Measurements from ENCODE around the gene FAM193B.
A peak's percentile ranks its signal among the peaks of the same experiment; 100 is the strongest.

The FAM193B gene

GRCh38 chr5:177474846-177475562, 79.4 kb downstream of the FAM193B start:
- CTCF ChIA-PET: interaction anchor here (1.7 to 7.1 kb wide), 3 partner anchors 19 to 165 kb away, joined by 6 to 59 read pairs (median 18); no protein-coding TSS in a partner anchor
- no peak for DNase-seq (ENCODE audit: extremely low spot score)
- TF ChIP-seq CTCF (IDR thresholded peaks at IDR 0.05; ENCODE audit: control extremely low read depth, extremely low read depth, low read depth, missing control alignments): no peak
- POLR2A ChIA-PET: interaction anchor here (1.0 kb wide), 1 partner anchor 15 kb away, joined by 3 read pairs; no protein-coding TSS in a partner anchor

GRCh38 chr5:177474002-177474476, 80.3 kb downstream of the FAM193B start:
- no peak for DNase-seq (ENCODE audit: extremely low spot score)
- ChIA-PET CTCF (interaction anchor here (0.7 to 0.9 kb wide), 2 partner anchors 21 to 83 kb away, joined by 3 read pairs; no protein-coding TSS in a partner anchor), POLR2A (interaction anchor here (0.7 kb wide), 1 partner anchor 162 kb away, joined by 6 read pairs; no protein-coding TSS in a partner anchor)
- TF ChIP-seq CTCF (IDR thresholded peaks at IDR 0.05; ENCODE audit: control extremely low read depth, extremely low read depth, low read depth, missing control alignments): no peak

GRCh38 chr5:177473443-177474001, 80.8 kb downstream of the FAM193B start, which contains the start of gene DBN1:
DBN1 (minus strand) TSS chr5:177473634; CDS start chr5:177473521, 113 bp downstream.
- no peak for TF ChIP-seq CTCF (IDR thresholded peaks at IDR 0.05; ENCODE audit: control extremely low read depth, extremely low read depth, low read depth, missing control alignments)
- ChIA-PET CTCF (interaction anchor here (0.7 to 10.9 kb wide), 6 partner anchors 18 to 84 kb away, joined by 3 to 123 read pairs (median 8); no protein-coding TSS in a partner anchor), POLR2A (interaction anchor here (0.7 kb wide), 1 partner anchor 161 kb away, joined by 6 read pairs; no protein-coding TSS in a partner anchor)
- peak; percentile 87 for DNase-seq (ENCODE audit: extremely low spot score)

- ChIA-PET CTCF (interaction anchor here (0.9 to 10.9 kb wide), 9 partner anchors 9 to 88 kb away, joined by 3 to 123 read pairs (median 6); partner anchors contain the start of gene DOK3), POLR2A (interaction anchor here (0.5 to 0.6 kb wide), 2 partner anchors 127 to 128 kb away, joined by 3 read pairs; no protein-coding TSS in a partner anchor)
- peak; percentile 84 for DNase-seq (ENCODE audit: extremely low spot score)
- peak; percentile 17 for TF ChIP-seq CTCF (IDR thresholded peaks at IDR 0.05; ENCODE audit: control extremely low read depth, extremely low read depth, low read depth, missing control alignments)
These were observed 81.6 kb downstream of the FAM193B start for GRCh38 chr5:177472460-177473442.

- no peak for TF ChIP-seq CTCF (IDR thresholded peaks at IDR 0.05; ENCODE audit: control extremely low read depth, extremely low read depth, low read depth, missing control alignments)
- POLR2A ChIA-PET: interaction anchor here (0.5 to 0.6 kb wide), 2 partner anchors 126 to 129 kb away, joined by 3 read pairs; no protein-coding TSS in a partner anchor
- CTCF ChIA-PET: interaction anchor here (0.9 to 10.9 kb wide), 10 partner anchors 8 to 89 kb away, joined by 3 to 123 read pairs (median 5); partner anchors contain the start of gene DOK3
- DNase-seq (ENCODE audit: extremely low spot score): no peak
These were observed 82.6 kb downstream of the FAM193B start for GRCh38 chr5:177471610-177472356.
